HG03039 (cell line): ENCODE data around the gene KCNQ1.

Experiments used
- ATAC-seq: cut with Tn5 transposase; IDR thresholded peaks from one replicate; pipeline ENCODE4 v1.9.1; 2021; ENCODE audit warnings: mild to moderate bottlenecking, moderate library complexity; ENCODE audit not compliant: unreplicated experiment

KCNQ1 gene

DNA sequence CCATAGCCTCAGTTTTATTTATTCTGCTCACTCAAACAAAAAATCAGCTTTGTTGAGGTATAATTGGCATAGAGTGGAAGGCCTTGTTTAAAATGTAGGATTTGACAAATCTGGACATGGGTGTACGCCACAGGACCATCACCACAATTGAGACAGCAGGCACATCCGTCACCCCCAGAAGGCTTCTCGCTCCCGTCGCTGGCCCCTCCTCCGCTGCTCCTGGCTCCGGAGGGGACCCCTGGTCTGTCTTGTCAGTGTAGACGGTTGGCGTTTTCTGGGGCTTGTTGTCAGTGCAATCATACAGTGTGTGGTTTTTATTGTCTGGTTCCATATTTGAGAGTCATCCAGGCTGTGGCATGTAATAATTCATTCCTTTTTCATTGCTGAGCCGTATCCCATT, 97.6 kb downstream of the KCNQ1 start:
- no peak for ATAC-seq

DNA sequence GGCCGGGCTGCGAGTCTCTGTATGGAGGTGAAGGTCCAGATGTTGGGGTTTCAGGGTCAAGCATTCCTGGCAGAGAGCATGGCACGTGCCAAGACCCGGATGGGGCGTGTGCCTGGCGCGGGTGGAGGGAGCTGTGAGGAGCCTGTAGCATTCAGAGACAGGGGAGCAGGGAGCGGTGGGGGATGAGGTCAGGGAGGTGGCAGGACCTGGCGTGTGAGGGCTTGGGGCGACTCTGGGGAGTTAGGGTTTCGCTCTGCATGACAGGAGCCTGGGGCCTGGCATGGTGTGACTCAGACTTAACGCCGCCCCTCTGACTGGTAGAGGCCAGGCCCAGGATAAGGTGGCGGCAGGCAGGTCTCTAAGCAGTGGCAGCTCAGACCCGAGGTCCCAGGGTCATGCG, 103.0 kb downstream of the KCNQ1 start:
- ATAC-seq, result no peak

DNA sequence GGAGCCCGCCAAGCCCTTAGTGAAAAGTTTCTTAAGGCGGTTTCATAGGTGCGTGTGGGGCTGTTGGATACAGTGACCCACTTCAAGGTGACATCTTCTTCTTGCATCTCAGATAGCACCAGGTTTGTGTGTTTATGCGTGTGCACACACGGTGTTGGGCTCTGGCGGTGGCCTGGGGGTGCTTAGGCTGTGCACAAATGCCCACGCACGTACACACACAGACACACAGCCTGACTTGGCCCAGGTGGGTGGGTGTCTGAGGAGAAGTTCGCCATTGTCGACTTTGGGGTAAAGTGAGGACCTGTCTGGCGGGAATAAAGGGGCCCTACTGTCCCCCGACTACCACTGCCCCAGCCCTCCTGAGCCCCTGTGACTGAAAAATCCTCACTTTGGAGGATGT, 103.8 kb downstream of the KCNQ1 start:
- ATAC-seq, result no peak

DNA sequence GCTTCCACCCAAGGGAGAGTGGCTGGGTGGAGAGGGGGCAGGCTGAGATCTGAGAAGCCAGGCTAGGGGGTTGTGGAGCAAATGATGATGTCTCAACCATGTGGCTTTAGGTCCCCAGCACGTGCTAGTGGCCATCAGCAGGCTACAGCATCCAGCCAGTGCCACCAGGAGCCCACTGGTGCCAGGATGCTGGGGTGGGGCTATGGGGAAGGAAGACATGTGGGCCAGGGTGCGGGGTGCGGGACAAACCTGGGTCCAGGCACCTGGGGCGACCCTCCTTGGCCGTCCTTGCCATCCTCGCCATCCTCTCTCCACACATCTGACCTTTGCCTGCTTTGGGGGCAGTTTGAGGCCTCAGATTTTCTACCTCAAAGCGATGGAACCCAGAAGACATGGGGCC, 104.3 kb downstream of the KCNQ1 start:
- ATAC-seq, result no peak

DNA sequence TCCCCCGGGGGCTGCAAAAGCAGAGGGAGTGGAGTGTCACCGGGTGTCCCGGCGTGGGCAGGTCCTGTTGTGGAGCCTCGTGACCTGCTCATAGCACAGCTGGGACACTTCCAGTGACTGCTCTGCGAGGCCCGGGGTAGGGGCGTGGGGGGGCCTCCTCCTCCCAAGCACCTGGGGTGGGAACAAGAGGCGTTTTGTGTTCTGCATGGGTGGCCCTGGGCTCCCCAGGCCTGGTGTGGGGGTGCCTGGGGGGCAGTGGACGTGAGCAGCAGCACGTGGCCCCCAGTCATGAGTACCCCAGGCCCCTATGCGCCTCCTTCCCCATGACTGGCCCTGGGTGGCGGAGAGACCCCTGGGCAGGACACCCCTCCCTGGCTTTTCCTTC, 104.7 kb downstream of the KCNQ1 start:
- no peak for ATAC-seq

DNA sequence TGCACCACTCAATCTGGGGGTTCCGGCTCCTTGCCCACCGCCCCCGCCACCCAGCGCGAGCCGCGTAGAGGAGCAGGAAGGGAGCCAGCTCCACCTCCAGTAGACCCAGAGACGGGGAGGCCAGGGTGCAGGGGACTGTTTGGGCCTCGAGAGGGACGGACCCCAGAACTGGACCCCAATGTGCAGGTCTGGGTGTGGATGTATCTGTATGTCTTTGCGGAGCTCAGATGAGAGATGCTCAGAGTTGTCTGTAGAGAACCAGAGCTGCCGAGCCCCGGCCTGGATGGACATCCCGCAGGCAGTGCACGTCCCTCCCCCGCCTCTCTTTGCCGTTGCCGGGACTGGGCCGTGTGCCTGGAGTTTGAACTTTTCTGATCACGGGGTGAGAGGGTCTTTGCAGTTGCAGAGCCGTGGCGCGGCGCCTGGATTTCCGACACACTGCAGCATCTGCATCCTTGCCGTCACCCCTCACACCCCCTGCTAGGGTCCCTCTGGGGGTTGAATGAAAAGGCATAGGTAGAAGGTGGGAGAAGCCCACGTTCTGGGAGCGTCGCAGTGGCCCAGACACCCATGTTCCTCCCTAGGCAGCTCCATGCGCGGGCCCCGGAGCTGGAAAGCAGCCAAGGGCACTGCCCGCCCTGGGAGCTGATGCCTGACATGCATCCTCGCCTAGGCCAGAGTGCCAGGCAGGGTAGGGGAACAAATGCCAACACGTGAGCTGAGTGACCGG, 105.2 kb downstream of the KCNQ1 start:
- no peak for ATAC-seq

DNA sequence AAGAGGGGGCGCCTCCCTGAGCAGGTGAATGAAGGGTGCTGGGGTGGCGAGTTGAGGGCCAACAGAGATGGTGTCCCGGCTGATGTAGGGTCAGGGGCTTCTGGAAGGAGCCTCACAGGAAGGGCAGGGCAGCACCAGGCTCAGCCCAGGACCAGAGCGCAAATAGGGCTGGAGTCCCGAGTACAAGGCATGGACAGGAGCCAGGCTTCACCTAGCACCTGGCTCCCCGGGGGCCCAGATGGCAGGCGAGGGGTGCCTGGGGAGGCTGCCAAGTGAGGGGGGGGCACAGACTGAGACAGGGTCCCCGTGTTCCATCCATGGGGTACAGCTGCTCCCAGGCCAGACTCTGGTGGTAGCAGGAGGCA, 105.8 kb downstream of the KCNQ1 start:
- ATAC-seq, result no peak

DNA sequence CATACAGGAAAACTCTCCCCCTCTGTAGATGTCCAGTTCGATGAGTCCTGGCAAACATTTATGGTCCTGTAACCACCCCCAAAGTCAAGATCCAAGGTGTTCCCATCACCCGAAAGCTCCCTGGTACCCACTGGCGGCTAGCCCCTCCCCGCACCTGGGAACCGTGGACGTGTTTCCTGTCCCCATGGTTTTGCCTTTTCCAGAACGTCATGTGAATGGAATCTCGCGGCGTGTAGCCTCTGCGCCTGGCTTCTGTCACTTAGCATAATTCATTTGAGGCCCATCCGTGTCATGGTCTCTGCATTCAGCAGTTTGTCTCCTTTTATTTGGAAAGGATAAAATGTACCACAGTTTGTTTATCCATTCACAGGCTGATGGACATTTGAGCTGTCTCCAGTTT, 106.3 kb downstream of the KCNQ1 start:
- no peak for ATAC-seq

DNA sequence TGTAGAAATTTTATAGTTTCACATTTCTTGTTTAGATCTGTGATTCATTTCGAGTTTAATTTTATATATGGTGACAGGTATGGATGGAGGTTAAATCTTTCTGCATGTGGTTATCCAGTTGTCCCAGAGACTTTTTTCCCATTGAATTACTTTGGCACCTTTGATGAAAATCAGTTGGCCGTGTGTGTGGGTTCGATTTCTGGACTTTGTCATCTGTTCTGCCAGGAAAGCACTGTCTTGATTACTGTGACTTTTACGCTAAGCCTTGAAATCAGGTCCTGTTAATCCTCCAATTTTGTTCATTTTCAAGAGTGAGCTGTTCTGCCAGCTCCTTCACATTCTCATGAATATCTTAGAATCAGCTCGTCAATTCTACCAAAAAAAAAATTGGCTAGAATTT, 107.4 kb downstream of the KCNQ1 start:
- ATAC-seq, result no peak

DNA sequence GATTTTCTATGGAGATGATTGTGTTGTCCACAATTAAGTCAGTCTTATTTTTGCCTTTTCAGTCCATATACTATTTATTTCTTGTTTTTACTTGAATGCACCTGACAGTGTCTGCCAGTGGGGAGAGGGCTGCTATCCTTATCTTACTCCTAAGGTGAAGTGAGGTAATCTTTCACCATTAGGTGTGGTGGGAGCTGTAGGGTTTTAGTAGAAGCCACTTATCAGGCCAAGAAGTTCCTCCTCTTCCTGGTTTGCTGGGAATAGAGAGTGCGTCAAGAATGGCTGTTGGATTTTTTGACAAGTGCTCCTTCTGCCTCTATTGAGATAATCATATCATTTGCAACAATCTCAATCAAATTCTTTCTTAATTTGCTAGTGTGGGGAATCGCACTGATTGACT, 108.4 kb downstream of the KCNQ1 start:
- no peak for ATAC-seq

DNA sequence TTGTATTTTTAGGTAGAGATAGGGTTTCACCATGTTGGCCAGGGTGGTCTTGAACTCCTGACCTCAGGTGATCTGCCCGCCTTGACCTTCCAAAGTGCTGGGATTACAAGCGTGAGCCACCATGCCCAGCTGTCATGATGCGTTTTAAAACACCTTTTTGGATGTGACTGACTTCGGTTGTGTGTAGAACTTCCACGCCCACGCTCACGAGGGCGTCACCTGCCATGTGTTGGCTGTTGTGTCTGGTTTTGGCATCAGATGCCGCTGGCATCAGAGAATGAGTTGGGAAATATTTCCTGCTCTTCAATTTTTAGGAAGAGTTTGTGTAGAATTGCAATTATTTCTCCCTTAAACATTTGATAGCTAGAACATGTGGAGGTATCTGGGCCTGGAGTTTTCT, 109.1 kb downstream of the KCNQ1 start:
- no peak for ATAC-seq

DNA sequence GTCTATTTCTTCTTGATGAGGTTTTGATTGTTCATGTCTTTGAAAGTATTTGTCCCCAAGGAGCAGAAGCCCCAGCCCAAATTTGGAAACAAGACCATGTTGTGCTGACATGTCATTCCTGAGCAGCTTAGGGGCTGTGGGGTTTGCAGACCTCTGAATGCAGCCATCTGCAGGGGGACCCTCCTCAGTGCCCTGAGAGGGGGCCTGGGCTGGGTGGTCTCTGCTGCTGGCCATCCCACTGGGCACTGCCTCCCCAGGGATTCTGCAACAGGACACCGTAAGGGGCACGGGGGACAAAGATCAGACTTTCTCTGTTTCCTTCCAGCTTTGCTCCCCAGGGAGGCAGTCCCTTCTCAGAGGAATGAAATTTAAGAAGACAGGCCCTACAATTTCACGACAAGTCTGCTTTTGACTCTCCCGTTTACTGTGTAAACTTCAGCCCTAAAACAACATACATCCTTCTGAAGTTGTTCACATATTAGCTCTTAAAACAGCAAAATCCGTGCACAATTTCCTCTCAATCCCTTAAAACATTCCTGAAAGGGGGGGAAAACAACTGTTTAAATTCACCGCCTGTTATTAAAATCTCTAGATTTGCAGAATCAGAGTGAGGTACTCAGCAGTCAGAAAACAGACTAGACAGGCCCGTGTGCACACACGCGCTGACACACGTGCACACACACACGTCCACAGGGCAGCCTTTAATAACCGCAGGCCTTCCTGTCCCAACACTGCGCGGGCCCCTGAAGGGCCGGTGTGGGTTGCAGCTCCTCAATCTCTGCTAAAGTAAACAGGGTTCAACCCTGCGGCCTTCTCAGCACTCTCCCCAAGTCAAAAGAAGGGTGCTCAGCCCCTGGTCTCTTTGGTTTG, 109.8 kb downstream of the KCNQ1 start:
- no peak for ATAC-seq

DNA sequence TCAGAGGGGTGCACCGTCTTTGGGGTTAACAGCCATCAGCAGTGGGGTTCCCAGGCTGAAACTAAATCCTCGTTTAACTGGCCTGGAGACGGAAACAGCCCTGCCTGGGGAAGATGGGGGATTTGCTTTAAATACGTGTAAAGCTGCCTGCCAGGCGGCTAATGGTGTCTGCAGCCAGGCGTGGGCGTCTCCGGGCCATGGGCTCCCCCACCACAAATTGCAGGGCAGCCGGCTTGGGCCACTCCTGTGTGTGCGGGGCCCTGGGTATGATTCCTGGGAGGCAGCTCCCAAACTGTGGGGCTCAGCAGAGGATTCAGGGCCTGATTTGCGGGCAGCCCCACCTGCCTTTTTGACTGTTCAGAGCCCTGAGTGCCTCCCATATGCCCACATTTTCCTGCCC, 110.5 kb downstream of the KCNQ1 start:
- no peak for ATAC-seq

DNA sequence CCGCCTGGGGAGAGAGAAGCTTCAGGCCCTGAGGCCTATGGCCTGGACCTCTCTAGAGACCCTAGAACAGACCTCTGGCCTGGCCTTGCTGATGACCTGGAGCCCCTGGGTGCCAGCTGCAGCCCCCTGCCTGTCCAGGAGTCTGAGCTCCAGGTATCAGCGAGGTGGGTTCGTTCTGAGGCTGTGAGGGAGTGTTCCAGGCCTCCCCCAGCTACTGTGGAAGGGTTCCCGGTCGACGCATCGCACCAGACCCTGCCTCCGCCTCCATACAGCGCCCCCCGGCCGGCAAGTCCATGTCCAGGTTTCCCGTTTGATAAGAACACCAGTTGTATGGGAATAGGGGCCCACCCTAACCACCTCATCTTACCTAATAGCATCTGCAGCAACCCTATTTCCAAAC, 111.1 kb downstream of the KCNQ1 start:
- ATAC-seq, result no peak

DNA sequence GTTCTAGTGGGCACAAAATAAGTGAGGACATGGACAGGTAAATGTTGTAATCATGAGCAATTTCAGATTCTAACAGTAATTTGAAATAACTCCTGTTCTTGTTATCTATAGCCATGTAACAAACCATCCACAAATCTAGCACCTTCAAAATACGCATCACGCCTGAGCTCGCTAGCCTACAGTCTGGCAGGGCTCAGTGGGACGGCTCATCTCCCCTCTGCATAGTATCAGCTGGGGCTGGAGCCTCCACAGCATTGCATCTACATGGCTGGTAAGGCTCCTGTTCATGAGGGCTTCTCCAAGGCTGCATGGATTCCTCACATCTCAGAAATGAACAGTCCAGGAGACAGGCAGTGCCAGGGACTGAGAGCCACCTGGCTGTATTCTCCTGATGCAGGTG, 112.6 kb downstream of the KCNQ1 start:
- ATAC-seq, result no peak

DNA sequence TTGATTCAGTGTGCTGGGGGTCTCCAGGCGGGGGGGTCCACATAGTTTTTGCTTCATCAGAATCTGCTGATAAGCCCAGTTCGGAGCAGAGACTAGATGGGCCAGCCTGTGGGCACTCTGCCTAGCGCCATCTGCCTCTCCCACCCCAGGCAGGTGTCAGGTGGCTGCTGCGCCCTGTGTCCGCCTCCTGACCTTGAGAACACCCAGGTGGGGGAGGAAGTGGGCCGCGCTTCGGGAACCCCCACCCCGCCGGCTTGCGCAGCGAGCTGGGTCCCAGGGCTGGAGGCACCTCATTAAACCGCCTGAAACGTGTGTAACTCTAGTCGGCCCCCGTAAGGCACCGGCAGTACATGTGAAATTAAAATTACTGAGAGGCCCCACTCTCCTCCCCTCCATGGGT, 113.6 kb downstream of the KCNQ1 start:
- no peak for ATAC-seq

DNA sequence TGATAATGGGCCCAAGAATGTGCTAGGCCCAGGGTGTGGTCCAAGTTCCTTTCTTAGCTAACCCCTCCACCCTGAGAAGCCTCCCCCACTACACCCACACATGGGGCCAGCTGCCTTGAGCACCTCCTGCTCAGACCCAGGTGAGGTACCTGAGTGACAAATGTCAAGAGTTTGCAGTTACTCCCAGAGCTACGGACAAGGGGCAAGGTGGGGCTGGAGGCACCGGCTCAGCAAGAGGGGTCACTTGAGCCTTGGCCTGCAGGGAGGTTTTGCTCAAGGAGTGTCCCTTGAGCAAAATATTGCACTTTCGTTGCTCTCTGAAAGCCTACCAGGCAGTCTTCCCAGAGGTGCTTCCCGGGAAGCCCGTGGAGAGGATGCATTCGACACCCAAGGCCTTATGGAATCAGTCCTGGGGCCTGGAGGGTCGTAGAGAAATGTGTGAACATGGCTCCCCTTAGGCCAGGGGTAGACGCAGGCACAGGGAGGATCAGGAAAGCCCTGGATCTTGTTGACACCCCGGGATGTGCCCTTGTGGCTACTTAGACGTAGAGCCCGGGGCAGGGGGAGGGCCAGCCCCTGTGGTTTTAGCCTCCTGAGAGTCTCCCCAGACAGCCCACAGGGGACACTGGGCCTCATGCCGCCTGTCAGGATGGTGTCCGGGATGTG, 114.2 kb downstream of the KCNQ1 start:
- no peak for ATAC-seq

DNA sequence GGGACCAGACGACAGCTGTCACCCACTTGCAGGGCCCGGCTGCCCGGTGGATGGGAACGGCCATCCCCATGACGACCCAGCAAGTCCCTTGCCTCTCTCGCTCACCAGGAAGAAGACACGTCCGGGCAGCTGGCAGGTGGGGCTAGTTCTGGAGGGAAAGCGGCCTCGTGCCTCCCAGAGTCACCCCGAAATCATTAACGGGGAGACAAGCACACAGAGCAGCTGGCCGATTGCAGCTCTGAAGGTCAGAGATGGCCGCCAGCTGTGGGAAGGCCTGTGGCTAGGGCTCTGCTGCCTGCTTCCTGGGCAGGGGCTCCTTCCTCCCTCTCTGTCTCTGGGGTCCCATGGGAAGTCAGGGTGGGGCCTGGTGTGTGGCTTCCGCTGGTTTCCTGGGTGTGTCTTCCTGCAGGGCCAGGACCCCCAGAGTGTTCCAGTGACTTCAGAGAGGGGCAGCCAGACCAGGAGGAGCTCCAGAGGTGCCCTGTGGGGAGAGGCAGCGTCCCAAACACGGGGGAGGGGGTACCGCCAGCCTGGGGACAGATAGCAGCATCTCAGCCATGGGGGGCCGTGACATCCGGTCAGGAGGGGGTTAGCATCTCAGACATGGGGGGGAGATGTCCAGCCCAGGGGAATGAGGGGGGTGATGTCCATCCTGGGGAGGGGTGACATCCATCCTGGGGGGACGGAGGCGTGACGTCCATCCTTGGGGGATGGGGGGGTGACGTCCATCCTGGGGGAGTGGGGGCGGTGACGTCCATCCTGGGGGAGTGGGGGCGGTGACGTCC, 114.9 kb downstream of the KCNQ1 start:
- ATAC-seq, result no peak

DNA sequence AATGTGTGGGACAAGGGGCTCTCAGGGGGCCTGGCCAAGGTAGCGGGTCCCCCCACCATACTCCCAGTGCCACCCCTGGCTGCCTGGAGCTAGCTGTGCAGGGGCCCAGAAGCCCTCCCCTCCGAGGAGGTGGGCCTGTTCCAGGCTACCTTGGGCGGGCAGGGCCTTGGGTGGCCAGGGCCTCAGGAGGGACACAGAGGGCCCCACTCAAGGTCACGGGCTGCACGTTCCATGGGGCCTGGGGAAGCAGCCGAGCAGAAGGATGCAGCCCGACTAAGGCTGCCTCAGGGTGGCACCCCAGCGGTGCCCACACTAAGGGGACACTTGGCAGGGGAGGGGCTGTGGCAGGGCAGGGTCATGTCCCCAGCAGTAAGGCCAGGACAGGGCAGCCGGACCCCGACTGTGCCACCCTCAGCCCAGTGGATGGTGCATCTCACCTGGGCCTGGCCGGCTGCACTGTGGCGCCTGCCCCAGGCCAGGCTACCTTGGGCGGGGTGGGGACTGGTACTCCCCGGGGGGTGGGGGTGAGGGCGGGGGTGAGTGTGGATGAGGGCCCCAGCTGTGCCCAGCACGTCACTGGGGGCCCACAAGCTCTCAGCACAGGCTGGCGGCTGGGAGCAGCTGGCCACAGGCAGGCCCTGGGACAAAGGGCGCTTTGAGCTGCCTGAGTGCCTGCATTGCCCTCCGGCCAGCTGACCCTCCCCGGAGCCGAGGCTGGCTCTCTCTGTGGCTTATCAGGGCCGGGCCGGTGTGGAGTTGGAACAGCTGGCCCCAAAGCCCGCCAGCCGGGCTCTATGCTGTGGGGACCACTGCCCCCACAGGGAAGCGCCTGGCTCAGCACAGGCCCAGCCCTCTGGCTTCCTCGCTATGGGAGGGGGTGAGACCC, 117.1 kb downstream of the KCNQ1 start:
- no peak for ATAC-seq

DNA sequence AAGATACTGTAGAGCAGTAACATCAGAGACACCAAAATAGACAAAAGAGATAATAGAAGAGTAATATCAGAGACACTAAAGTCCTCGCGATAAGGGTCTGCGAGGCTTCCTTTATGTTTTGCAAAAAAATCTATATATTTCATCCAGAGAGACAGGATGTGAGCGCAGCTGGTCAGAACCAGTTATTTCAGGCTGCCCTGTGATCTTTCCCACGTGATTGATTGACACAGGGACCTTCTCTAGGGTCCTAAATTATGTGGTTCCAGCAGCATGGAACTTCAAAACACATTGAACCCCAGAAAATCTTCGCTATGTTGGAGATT, 118.0 kb downstream of the KCNQ1 start:
- no peak for ATAC-seq
